AG04450 (cell line): ENCODE measurements around the gene HENMT1. TPM values are rescaled to one million over a fixed set of nuclear protein-coding genes. Genes with fewer than 3 reads are reported as not detected.
"Not testable (repeated sequence)": the region's sequence is repeated elsewhere in the genome, so short reads cannot be mapped to it uniquely, and the experiment has no call there.

Source experiments
- CTCF ChIA-PET: fragments of 300-600, 350-600 bp; formaldehyde crosslinking; extraction: SDS; loops from one replicate; lab custom pipeline; 2022; ENCODE audit warnings: antibody characterized with exemption, inconsistent platforms; lab: Charles Lee
- POLR2A ChIA-PET: fragments of 350-600 bp; formaldehyde crosslinking; extraction: SDS; loops from one replicate; lab custom pipeline; 2021; ENCODE audit warnings: antibody characterized with exemption, inconsistent platforms; lab: Yijun Ruan, JAX
- DNase-seq: peaks from one replicate; pipeline ENCODE4 v3.0.0-alpha.2; 2011; ENCODE audit warnings: low read depth, low spot score
- H3K27ac ChIP-seq: one replicate; pipeline ENCODE4 v1.5.1; 2012; ENCODE audit warnings: low read depth, low read length, control low read depth
- H3K27me3 ChIP-seq: one replicate; pipeline ENCODE4 v1.6.0; 2012; ENCODE audit warnings: low read length; ENCODE audit not compliant: control insufficient read depth, insufficient read depth
- H3K4me3 ChIP-seq: 2 replicates; pipeline ENCODE4 v1.5.1; 2011; ENCODE audit warnings: mild to moderate bottlenecking, low read depth, low read length, control low read depth
- H3K9me3 ChIP-seq: 2 replicates; pipeline ENCODE4 v1.5.1; 2012; ENCODE audit warnings: low read length; ENCODE audit not compliant: control insufficient read depth, insufficient read depth
- CTCF ChIP-seq: IDR thresholded peaks from 2 replicates; pipeline ENCODE4 v1.5.1; 2011; ENCODE audit warnings: low read depth, low read length, control low read depth, inconsistent platforms
- polyA plus RNA-seq: library from polyadenylated mRNA; depleted of rRNA; stranded (reverse); fragments of >200 nt; gene quantifications from 2 replicates; pipeline ENCODE4 v1.2.3, GENCODE V29; 2011

The HENMT1 gene
- polyA plus RNA-seq, 1 experiment: 2.3 TPM

- POLR2A ChIA-PET: no interaction called here
These were observed 24.6 kb upstream of the HENMT1 start for GRCh38 chr1:108685529-108685928.

GRCh38 chr1:108681701-108682100 is 20.8 kb upstream of the HENMT1 start:
- H3K9me3 ChIP-seq, H3K4me3 ChIP-seq, H3K27me3 ChIP-seq, CTCF ChIA-PET, DNase-seq, H3K27ac ChIP-seq: not testable (repeated sequence)
- POLR2A ChIA-PET: interaction anchor here (1.2 kb wide), 1 partner anchor 11 kb away, joined by 3 read pairs; the partner anchor contains the start of gene PRPF38B

More at GRCh38 chr1:108685529-108685928, 24.6 kb upstream of the HENMT1 start:
- no peak overlapping the region for H3K4me3 ChIP-seq
- CTCF ChIA-PET: no interaction called here
- H3K27me3 ChIP-seq: peaks cover 2% of the 10 kb centered on the region
- H3K9me3 ChIP-seq: no peaks in the 10 kb centered on the region
- no peak overlapping the region for H3K27ac ChIP-seq
- TF ChIP-seq CTCF: no peak
- DNase-seq: no peak

GRCh38 chr1:108679586-108680213 is 18.8 kb upstream of the HENMT1 start:
- Histone ChIP-seq H3K27ac (no peak overlapping the region), H3K4me3 (no peak overlapping the region), H3K9me3 (no peaks in the 10 kb centered on the region), H3K27me3 (peaks cover under 1% of the 10 kb centered on the region)
- no peak for DNase-seq
- POLR2A ChIA-PET: no interaction called here
- TF ChIP-seq CTCF: no peak
- CTCF ChIA-PET: no interaction called here

- no peak overlapping the region for H3K27ac ChIP-seq
- no peaks in the 10 kb centered on the region for H3K27me3 ChIP-seq
- H3K4me3 ChIP-seq: no peak overlapping the region
- TF ChIP-seq CTCF: no peak
- DNase-seq: no peak
- ChIA-PET POLR2A (no interaction called here), CTCF (no interaction called here)
- H3K9me3 ChIP-seq: no peaks in the 10 kb centered on the region
These were observed 17.8 kb upstream of the HENMT1 start for GRCh38 chr1:108678706-108679105.

GRCh38 chr1:108671143-108671542 is 10.2 kb upstream of the HENMT1 start:
- Histone ChIP-seq H3K27me3 (peaks cover 3% of the 10 kb centered on the region), H3K27ac (no peak overlapping the region), H3K9me3 (no peaks in the 10 kb centered on the region; the same call in 1 of the 2 replicates), H3K4me3 (no peak overlapping the region)
- no peak for TF ChIP-seq CTCF
- ChIA-PET CTCF (no interaction called here), POLR2A (no interaction called here)
- DNase-seq: no peak
